ENCODE measurements around the gene CRYBG2. TPM values are rescaled to one million over a fixed set of nuclear protein-coding genes. Genes with fewer than 3 reads are reported as not detected.

Gene CRYBG2
- total RNA-seq, 2 experiments from 2014 or later: 1.3 to 1.4 TPM

DNA sequence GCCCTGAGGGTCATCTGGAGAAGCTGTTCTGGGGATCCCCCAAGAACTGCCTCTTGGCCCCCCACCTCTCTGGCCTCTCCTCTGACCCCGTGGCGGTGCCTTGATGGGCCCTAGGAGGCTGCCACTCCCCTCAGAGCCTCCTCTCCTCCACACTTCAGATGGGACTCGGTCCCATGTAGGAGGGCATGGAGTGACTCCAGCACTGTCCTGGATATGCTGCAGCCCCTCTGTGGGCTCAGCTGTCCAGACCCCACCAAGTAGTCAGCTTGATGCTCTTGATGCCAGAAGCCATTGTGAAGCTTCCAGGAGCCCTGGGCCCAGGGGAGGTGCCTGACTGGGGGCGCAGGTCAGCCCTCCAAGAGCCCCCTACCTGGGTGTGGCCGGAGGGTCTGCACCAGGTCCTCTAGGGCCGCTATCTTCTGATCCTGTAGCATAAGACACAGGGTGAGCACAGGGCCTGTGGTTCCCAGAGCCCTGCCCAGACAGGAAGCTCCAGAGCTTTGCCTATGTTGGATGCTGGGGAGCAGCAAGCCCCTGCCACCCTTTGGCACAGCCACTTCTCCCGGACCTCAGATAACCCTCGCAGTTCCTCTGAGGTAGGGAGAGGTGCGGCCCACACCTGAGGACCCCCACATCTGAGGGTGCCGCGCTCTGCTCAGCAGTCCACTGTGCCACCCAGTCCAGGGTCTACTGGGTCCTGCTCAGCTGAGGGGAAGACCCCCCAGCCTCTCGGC lies 56.7 kb downstream of the CRYBG2 start:
- DNase-seq (peak in 1 of 14 experiments; percentile 1), ATAC-seq (ENCODE audit: poor library complexity) (no peak)
- TF ChIP-seq, protein P1, sequence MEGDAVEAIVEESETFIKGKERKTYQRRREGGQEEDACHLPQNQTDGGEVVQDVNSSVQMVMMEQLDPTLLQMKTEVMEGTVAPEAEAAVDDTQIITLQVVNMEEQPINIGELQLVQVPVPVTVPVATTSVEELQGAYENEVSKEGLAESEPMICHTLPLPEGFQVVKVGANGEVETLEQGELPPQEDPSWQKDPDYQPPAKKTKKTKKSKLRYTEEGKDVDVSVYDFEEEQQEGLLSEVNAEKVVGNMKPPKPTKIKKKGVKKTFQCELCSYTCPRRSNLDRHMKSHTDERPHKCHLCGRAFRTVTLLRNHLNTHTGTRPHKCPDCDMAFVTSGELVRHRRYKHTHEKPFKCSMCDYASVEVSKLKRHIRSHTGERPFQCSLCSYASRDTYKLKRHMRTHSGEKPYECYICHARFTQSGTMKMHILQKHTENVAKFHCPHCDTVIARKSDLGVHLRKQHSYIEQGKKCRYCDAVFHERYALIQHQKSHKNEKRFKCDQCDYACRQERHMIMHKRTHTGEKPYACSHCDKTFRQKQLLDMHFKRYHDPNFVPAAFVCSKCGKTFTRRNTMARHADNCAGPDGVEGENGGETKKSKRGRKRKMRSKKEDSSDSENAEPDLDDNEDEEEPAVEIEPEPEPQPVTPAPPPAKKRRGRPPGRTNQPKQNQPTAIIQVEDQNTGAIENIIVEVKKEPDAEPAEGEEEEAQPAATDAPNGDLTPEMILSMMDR (IDR thresholded peaks at IDR 0.05): no peak
- no peaks in the 10 kb centered on the region for H3K27me3 Mint-ChIP-seq
- no peak overlapping the region for H3K4me3 ChIP-seq (ENCODE audit: low read length)
- no peaks in the 10 kb centered on the region for H3K27me3 ChIP-seq (ENCODE audit: control insufficient read depth in 1 of 2, insufficient read depth in 2 of 2, low read length in 2 of 2)
- POLR2A ChIA-PET: interaction anchor here (0.8 to 1.8 kb wide), 5 partner anchors 8 to 20 kb away, joined by 3 to 6 read pairs (median 5); partner anchors contain the start of genes CD52 and UBXN11
- intact Hi-C loops (cut with DNase I, micrococcal nuclease): no loop called here
- peaks cover 46% of the 10 kb centered on the region for H3K4me1 ChIP-seq (ENCODE audit: insufficient read depth, low read length)
- H3K36me3 Mint-ChIP-seq (ENCODE audit: low read depth): peaks cover 12% of the 10 kb centered on the region
- CTCF ChIA-PET: no interaction called here
- no peaks in the 10 kb centered on the region for H3K9me3 ChIP-seq (ENCODE audit: control insufficient read depth in 1 of 2, insufficient read depth in 1 of 2, low read length in 2 of 2)
- no peak overlapping the region for H3K4me3 Mint-ChIP-seq
- peaks cover 22% of the 10 kb centered on the region for H3K4me1 Mint-ChIP-seq (ENCODE audit: low read depth)
- no peak overlapping the region for H3K27ac Mint-ChIP-seq
- no peak overlapping the region for H3K27ac ChIP-seq (ENCODE audit: low read depth in 1 of 2, low read length in 2 of 2)
- H3K9me3 Mint-ChIP-seq: no peaks in the 10 kb centered on the region
- peaks cover 11% of the 10 kb centered on the region for H3K36me3 ChIP-seq (ENCODE audit: insufficient read depth, low read length)

- DNase-seq: peak in 1 of 14 experiments; percentile 1
- Histone ChIP-seq H3K4me1 (ENCODE audit: insufficient read depth, low read length) (peaks cover 54% of the 10 kb centered on the region), H3K27ac (ENCODE audit: low read depth in 1 of 2, low read length in 2 of 2) (no peak overlapping the region), H3K36me3 (ENCODE audit: insufficient read depth, low read length) (peaks cover 11% of the 10 kb centered on the region), H3K27me3 (ENCODE audit: control insufficient read depth in 1 of 2, insufficient read depth in 2 of 2, low read length in 2 of 2) (no peaks in the 10 kb centered on the region), H3K4me3 (ENCODE audit: low read length) (no peak overlapping the region), H3K9me3 (ENCODE audit: control insufficient read depth in 1 of 2, insufficient read depth in 1 of 2, low read length in 2 of 2) (no peaks in the 10 kb centered on the region)
- Mint-ChIP-seq H3K9me3 (no peaks in the 10 kb centered on the region), H3K4me1 (ENCODE audit: low read depth) (peaks cover 29% of the 10 kb centered on the region), H3K4me3 (no peak overlapping the region), H3K36me3 (ENCODE audit: low read depth) (peaks cover 12% of the 10 kb centered on the region), H3K27ac (peak overlapping the region; percentile 12), H3K27me3 (no peaks in the 10 kb centered on the region)
- no peak for ATAC-seq (ENCODE audit: poor library complexity)
- ChIA-PET CTCF (no interaction called here), POLR2A (interaction anchor here (0.8 to 1.8 kb wide), 5 partner anchors 7 to 21 kb away, joined by 3 to 6 read pairs (median 5); partner anchors contain the start of genes CD52 and UBXN11)
- intact Hi-C loops (cut with DNase I, micrococcal nuclease): no loop called here
- TF ChIP-seq, protein P1 (IDR thresholded peaks at IDR 0.05): no peak
Observed at GRCh38 chr1:26296340-26297056, 57.4 kb downstream of the CRYBG2 start.

DNA sequence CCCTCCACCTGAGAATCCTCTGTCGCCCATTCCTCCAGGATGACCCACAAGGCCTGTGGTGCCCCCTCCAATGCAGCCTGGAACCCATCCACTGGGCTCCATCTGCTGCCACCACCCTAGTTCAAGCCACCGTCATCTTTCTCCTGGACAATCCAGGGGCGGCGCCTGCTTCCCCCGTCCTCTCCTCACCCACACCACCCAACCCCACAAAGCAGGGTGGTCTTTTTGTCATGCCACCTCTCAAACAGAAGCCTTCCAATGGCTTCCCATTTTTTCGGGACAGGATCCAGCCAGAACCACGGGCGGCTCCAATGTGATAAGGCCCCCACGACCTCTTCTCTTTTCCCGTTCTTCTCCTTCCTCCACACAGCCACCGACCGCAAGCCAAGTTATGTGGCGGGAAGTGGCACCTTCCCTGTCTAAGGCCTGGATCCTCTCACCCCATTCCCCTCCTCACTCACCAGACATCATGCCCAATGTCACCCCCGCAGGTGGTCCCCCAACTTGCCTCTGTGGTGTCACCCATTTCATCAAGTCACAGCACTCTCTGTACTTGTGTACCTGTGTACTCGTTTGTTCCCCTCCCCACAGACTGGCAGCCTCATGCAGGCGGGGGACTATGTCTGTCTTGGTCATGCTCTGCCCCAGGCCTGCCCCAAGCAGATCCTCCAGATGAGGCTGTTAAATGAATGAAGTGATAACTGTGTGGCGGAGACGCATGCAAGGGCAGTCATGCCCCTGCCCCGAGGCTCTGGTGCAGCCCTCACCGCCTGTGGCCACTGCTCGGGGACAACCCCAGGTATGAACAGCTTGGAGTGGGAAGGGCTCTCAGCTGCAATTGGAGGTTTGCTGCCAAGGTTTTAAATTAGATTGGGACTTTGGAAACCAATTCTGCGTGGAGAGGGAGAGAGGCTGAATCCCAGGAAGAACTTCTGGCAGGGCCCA lies 58.5 kb downstream of the CRYBG2 start:
- Histone ChIP-seq H3K9me3 (ENCODE audit: control insufficient read depth in 1 of 2, insufficient read depth in 1 of 2, low read length in 2 of 2) (no peaks in the 10 kb centered on the region), H3K4me1 (ENCODE audit: insufficient read depth, low read length) (peaks cover 57% of the 10 kb centered on the region), H3K4me3 (ENCODE audit: low read length) (no peak overlapping the region), H3K27ac (ENCODE audit: low read depth in 1 of 2, low read length in 2 of 2) (no peak overlapping the region), H3K36me3 (ENCODE audit: insufficient read depth, low read length) (peaks cover 11% of the 10 kb centered on the region), H3K27me3 (ENCODE audit: control insufficient read depth in 1 of 2, insufficient read depth in 2 of 2, low read length in 2 of 2) (no peaks in the 10 kb centered on the region)
- POLR2A ChIA-PET: interaction anchor here (1.8 to 20.7 kb wide), 2 partner anchors 20 to 26 kb away, joined by 5 to 977 read pairs; partner anchors contain the start of gene CD52
- intact Hi-C loops (cut with DNase I, micrococcal nuclease): no loop called here
- ATAC-seq (ENCODE audit: poor library complexity): no peak
- H3K36me3 Mint-ChIP-seq (ENCODE audit: low read depth): peaks cover 12% of the 10 kb centered on the region
- peak in 1 of 14 experiments; percentile 0 for DNase-seq
- peaks cover 39% of the 10 kb centered on the region for H3K4me1 Mint-ChIP-seq (ENCODE audit: low read depth)
- CTCF ChIA-PET: no interaction called here
- no peaks in the 10 kb centered on the region for H3K27me3 Mint-ChIP-seq
- H3K27ac Mint-ChIP-seq: peak overlapping the region; percentile 22
- H3K9me3 Mint-ChIP-seq: no peaks in the 10 kb centered on the region
- TF ChIP-seq, protein P1 (IDR thresholded peaks at IDR 0.05): no peak
- no peak overlapping the region for H3K4me3 Mint-ChIP-seq

Data from CD4-positive, alpha-beta T cell (primary cell).